Activated CD4-positive, CD25-positive, alpha-beta regulatory T cell treated with anti-CD3 and anti-CD28 coated beads, Interleukin-2, amount 50 U/mL, for 24 hours (primary cell): ENCODE data around the gene SPTBN1.

ENCODE experiments used
- ATAC-seq, 2 donors: fragments of 150-1000 bp; cut with Tn5 transposase; one replicate each; pipeline ENCODE4 v1.10.0; 2021; ENCODE audit warnings: mild to moderate bottlenecking in 1 of 2, moderate library complexity in 1 of 2

SPTBN1 gene

DNA sequence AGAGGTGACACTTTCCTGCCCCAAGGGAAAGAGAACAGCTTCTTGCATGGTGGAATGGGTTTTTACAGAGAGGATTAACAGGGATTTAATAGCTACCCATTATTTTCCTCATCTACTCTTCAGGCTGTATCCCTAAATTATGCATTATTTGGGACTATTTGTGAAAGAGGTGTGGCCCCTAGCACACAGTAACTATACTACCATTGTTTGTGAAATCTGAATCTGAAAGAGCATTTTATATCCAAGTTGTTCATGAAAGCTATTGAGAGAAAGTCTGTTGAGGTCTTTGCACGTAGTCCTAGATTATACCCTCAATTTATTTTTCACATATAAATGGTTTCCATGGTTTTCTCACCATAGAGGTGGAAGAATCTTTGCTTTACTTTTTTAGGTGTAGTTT is 78.1 kb downstream of the SPTBN1 start:
- ATAC-seq: no peak

DNA sequence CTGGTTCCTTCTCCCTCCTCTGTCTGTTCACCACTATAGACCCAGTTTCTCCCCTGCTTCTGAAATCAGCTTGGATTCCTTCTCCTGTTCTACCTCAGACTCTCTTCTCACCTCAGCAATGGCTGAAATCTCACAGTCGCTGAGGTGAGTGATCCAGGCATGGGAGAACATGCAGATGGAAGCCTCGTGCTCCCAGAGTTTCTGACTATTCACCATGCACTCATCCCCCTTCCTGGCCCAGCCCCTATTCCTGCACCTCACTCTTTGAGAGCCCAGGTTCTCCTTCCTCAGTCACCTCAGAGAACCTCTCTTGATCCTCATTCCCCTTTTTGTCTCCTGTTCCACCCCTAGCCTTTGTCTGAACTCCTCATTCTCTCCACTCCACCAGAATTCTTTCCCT is 78.5 kb downstream of the SPTBN1 start:
- ATAC-seq: no peak

DNA sequence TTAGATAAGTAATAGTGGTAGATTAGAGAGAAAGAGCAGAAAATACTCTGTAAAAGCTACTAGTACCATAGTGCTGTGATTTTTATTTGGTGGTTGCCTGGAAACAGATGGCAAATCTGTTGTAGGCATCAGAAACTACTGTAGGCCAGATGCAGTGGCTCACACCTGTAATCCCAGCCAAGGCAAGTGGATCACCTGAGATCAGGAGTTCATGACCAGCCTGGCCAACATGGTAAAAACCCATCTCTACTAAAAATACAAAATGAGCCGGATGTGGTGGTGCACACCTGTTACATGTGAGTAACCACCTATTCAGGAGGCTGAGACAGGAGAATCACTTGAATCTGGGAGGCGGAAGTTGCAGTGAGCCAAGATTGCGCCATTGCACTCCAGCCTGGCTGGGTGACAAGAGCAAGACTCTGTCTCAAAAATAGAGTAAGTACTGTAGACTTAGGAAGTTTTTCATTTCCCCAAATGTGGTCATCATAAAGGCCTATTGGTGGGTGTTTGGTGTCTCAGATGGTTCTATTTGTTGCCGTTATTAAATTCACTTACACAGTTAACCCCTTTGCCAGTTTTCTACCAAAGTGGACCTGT is 79.6 kb downstream of the SPTBN1 start:
- ATAC-seq: no peak

DNA sequence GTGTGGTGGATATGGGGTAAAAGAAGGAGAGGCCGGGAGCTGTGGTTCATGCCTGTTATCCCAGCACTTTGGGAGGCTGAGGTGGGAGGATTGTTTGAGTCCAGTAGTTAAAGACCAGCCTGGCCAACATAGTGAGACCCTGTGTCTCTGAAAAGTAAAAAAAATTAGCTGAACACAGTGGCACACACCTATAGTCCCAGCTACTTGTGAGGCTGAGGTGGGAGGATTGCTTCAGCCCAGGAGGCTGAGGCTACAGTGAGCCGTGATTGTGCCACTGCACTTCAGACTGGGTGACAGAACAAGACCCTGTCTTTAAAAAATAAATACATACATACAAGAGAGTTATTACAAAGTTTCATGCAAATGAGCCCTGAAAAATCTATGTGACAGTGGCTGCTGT is 80.6 kb downstream of the SPTBN1 start:
- ATAC-seq: no peak

DNA sequence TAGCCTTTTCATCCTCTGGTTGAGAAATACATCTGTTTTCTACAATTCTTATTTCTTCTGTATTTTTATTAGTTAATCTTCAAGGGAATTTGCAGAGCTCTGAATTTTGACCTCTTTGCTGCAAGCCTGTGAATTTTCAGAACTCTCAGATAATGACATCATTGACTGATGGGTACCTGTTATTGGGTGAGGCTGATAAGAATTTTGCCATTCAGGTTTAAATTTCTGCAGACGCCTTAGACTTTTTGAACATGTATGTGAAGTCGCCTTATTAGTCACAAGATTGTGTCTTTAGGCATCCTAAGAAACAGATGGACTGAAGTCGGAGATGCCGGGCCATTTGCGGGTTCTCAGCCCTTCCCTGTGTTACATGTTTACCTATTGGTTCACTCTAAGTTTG is 82.4 kb downstream of the SPTBN1 start:
- ATAC-seq: no peak

- no peak for ATAC-seq
These were observed 83.6 kb downstream of the SPTBN1 start for GRCh38 chr2:54539683-54540082.

DNA sequence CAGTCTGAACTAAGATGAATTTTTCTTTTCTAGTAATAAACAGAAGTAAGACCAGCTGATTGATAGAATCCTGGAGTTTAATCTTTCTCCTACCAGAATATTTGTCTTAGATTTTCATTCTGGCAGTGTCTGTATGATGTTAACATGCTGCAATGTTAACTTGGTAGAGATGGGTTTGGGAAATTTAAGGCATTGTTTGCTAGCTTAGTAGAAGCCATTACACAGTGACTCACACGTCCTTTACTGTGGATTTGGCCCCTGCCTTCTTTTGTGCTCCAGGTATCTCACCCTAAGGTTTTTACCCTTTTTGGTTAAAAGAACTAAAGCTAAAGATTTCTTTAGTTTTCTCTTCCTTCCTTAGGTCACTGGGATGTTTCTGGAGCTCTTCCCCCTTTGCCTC is 84.1 kb downstream of the SPTBN1 start:
- ATAC-seq: no peak

DNA sequence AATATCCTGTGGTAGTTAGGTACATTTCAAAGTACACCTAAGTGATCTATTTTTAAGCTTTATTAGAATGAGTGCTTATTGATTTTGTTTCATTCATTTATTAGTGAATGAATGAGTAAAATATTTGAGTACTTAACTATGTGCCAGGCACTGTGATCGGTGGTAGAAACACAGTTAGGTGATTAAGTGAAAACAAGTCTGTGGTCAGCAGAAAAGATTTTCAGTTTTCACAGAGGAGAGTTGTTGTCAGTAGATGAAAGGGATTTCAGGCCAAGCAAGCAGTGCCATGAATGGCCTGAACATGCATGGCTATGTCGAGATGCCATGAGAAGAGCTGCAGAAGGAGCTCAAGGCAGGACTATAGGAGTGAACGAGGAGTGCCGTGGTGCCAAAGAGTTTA is 85.9 kb downstream of the SPTBN1 start:
- ATAC-seq: no peak

GRCh38 chr2:54543733-54544396 is 87.7 kb downstream of the SPTBN1 start:
- no peak for ATAC-seq

DNA sequence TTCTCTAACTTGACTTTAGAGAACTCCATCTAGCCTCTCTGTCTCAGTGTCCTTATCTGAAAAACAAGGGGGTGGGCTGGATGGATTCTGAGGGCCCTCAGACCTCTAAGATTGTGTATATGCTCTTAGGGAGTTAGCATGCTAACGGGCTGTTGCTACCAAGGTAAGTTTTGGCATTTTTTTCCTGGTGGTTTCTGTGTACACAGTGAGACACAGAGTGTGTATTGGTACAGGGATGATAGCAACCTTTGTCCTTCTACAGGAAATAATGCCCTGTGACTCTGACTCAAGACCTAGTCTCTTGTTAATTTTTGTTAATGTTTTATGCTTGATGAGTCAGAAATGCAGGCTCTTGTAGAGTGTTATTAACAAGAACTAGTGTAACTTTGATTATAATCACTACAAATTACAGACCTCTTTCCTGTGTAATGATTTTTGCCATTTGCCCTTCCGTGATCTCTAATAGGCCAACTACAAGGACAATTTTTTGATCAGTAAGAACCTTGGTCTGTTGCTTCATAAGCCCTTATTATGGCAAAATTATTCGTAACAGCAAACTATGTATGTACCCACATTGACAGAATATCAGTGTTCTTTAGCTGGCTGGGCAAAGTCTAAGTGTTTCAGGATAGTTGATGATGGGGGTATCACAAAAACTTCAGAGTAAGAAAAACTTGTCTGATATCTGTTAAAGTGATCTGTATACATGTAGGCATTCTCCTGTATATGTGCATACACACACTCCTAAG is 89.7 kb downstream of the SPTBN1 start:
- ATAC-seq: peak; percentile 35 to 50

GRCh38 chr2:54546518-54546917 is 90.4 kb downstream of the SPTBN1 start:
- ATAC-seq: no peak

GRCh38 chr2:54546923-54547720 is 91.0 kb downstream of the SPTBN1 start:
- ATAC-seq: no peak

GRCh38 chr2:54549430-54549829 is 93.3 kb downstream of the SPTBN1 start:
- ATAC-seq: no peak

DNA sequence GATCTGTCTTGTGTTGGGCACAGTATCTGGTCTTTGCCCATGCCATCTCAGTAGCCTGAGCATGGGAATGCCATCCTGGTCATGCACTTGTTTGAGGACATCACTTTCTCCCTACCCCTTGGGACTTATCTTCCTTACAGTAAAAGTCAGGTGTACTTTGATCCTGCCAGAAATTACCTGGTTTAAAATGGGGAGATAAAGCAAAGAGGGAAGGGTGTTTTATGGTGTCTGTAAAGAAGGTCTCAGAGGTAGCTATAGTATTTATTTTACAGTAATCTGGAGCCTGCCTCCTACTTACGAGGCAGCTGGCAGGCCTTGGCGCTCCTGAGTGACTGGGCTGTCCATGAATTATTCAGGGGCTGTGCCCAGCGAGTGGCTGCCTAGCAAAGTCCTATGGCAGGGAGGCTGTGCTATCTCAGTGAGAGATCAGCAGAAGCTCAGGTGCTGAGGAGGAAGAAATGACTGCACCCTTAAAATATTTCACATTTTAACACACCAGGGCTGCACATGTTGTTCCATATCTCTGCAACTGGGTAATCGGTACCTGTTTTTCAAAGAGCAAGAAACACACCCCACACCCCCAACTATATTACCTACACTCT is 93.9 kb downstream of the SPTBN1 start:
- no peak for ATAC-seq

DNA sequence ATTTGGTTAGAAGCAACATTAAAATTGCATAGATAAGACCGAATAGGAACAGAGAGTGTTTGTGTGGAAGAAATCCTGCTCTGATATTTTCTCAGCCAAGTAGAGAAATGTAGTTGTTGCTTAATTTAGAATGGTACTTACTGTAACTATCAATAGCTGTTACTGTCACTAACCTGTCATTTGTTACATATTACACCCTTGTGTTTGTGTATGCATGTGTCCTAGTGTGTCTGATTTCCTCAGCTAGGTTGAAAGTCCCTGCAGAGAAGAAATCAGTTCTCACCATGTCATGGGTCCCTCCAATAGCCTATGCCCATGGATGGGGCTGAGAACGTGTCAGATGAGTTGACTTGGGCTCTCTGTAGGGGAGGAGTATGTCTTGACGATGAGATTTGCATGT is 94.4 kb downstream of the SPTBN1 start:
- ATAC-seq: no peak

- no peak for ATAC-seq
These were observed 95.1 kb downstream of the SPTBN1 start for GRCh38 chr2:54551123-54551756.

GRCh38 chr2:54553075-54553474 is 96.9 kb downstream of the SPTBN1 start:
- ATAC-seq: no peak

DNA sequence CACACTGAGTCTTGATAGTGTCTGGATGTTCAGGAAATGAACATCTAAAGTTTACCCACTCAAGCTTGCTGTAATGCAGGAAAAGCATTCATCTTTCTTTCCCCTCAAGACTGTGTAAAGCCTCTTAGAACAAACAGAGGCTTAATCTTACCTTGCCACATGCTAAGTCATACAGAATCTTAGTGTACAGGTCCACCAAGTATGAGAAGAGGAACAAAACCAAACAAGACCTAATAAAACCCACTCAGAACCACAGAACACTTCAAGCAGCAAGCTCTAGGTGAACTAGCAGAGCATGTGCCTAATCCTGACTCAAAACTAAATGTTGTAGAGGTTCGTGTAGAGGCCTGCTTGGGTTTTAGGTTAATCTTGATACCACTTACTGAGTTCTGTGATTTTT is 97.6 kb downstream of the SPTBN1 start:
- no peak for ATAC-seq

- ATAC-seq: no peak
These were observed 99.3 kb downstream of the SPTBN1 start for GRCh38 chr2:54555318-54555837.

DNA sequence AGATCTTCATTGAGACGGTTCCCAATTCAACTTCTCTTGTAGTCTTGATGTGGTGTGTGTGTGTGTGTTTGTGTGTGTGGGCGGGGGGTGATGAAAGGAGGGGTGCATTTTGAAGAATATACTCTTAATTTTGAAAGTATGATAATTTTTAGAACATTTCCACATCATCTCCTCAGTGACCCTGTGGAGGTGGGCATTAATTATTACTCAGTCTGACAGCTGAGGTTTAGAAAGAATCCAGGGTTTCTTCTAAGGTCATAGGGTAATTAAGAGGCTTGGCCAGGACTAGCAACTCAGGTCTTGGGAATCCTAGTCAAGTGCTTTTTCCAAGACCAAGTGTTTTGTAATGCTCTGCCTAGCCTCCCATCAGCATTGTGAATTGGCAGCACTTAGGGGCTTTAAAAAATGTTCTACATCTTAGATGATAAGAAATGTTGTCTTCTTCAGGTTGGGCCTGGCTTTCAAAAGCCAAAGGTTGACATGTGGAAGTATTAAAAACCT is 100.5 kb downstream of the SPTBN1 start:
- ATAC-seq: no peak

GRCh38 chr2:54557211-54557600 is 101.1 kb downstream of the SPTBN1 start:
- ATAC-seq: no peak

- peak; percentile 61 to 62 for ATAC-seq
These were observed 101.6 kb downstream of the SPTBN1 start for GRCh38 chr2:54557601-54558187.
